Skeletal muscle satellite cell (primary cell): ENCODE data around the gene KCNIP3.

Source experiments
- H3K27me3 ChIP-seq: 2 replicates; pipeline ENCODE4 v1.7.0; 2013; ENCODE audit warnings: low read length; ENCODE audit not compliant: control insufficient read depth, insufficient read depth
- H3K36me3 ChIP-seq: 2 replicates; pipeline ENCODE4 v1.7.0; 2013; ENCODE audit warnings: mild to moderate bottlenecking, control low read depth, low read length; ENCODE audit not compliant: insufficient read depth
- H3K4me1 ChIP-seq: 2 replicates; pipeline ENCODE4 v1.7.0; 2013; ENCODE audit warnings: low read length; ENCODE audit not compliant: control insufficient read depth, insufficient read depth
- H3K4me2 ChIP-seq: 2 replicates; pipeline ENCODE4 v1.7.0; 2013; ENCODE audit warnings: mild to moderate bottlenecking, low read length
- H3K4me3 ChIP-seq: 2 replicates; pipeline ENCODE4 v1.7.0; 2013; ENCODE audit warnings: low read length
- H3K9ac ChIP-seq: 2 replicates; pipeline ENCODE4 v1.7.0; 2013; ENCODE audit warnings: mild to moderate bottlenecking, low read depth, low read length, moderate library complexity
- H3K9me3 ChIP-seq: replicated peaks from 2 replicates; pipeline ENCODE4 v1.7.0; 2013; ENCODE audit warnings: mild to moderate bottlenecking, control low read depth, low read length

The KCNIP3 gene

DNA sequence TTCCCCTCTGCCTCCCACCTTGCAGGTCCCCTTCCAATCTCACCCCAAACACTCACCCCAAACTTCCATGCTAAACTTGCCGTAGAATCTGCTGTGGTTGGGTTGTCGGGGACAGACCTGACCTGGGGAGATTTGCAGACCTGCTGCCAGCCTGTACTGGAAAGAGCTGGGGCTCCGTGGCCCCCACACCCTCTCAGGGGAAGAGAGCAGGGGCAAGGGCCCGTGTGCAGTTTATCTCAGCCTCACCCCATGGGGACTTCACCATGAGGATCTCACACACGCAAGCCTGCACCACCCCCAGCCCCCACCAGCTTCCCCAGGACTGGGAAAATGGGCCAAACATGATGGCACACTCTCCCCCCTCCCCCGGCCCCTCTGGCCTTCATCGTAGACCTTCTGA, 30.7 kb downstream of the KCNIP3 start:
- H3K9me3 ChIP-seq: no peaks in the 10 kb centered on the region
- H3K4me2 ChIP-seq: no peak overlapping the region
- H3K9ac ChIP-seq: no peak overlapping the region
- peaks cover 10% of the 10 kb centered on the region for H3K27me3 ChIP-seq
- H3K4me3 ChIP-seq: no peak overlapping the region
- H3K4me1 ChIP-seq: no peaks in the 10 kb centered on the region
- H3K36me3 ChIP-seq: no peaks in the 10 kb centered on the region

DNA sequence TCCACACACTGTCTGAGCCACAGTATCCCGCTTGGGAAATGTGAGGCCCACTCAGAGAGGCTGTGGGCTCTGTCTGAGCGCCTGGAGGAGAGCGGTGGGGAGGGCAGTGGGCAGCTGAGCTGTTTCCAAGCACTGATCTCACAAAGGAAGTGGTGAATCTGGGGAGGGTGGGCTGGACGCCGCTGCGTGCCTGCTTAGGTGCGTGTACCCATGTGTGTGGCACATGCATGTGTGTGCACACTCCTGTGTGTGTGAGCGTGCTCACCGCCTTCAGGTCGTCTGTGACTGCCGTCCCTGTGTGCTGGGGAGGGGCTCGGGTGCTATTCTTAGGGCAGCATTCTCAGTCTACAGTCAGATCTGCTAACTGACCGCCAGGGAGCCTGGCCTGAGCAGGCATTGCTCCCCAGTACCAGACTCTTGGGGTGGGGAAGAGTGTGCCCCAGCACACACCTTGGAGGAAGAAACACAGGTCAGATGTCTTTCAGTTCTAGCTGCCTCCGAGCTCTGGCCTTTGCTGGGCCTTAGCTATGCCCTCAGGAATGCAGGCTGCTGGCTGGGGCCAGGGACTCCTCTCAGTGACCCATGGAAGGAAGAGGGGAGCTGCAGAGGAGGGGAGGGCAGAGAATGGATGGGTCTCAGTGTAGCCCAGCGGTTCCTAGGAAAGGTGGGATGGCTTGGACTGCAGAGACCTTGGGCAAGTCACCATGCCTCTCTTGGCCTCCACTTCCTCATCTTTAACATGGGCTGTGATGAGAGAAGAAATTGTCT, 31.4 kb downstream of the KCNIP3 start:
- Histone ChIP-seq H3K4me3 (no peak overlapping the region), H3K36me3 (no peaks in the 10 kb centered on the region), H3K4me1 (peaks cover 3% of the 10 kb centered on the region), H3K27me3 (peaks cover 10% of the 10 kb centered on the region), H3K4me2 (no peak overlapping the region), H3K9ac (no peak overlapping the region), H3K9me3 (no peaks in the 10 kb centered on the region)

DNA sequence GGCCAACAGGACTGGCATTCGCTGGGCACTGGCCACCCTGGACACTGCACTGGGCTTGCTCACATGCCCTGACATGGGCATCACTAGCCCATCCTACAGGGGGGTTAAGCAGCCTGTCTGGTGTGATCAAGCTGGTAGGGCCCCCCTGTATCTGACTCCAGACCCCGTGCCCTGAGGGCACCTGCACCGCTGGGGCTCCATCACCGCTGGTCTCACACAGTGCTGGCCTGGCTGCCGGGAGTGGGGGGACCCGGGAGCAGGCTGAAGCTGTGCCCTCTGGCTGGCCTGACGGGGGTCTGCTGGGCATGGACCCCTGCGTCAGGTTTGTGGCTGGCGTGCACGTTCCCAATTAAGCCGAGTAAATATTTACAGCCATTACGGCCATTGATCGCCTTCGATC, 32.3 kb downstream of the KCNIP3 start:
- Histone ChIP-seq H3K4me2 (no peak overlapping the region), H3K4me3 (no peak overlapping the region), H3K27me3 (peaks cover 10% of the 10 kb centered on the region), H3K9ac (no peak overlapping the region), H3K36me3 (no peaks in the 10 kb centered on the region), H3K9me3 (no peaks in the 10 kb centered on the region), H3K4me1 (peaks cover 10% of the 10 kb centered on the region)

DNA sequence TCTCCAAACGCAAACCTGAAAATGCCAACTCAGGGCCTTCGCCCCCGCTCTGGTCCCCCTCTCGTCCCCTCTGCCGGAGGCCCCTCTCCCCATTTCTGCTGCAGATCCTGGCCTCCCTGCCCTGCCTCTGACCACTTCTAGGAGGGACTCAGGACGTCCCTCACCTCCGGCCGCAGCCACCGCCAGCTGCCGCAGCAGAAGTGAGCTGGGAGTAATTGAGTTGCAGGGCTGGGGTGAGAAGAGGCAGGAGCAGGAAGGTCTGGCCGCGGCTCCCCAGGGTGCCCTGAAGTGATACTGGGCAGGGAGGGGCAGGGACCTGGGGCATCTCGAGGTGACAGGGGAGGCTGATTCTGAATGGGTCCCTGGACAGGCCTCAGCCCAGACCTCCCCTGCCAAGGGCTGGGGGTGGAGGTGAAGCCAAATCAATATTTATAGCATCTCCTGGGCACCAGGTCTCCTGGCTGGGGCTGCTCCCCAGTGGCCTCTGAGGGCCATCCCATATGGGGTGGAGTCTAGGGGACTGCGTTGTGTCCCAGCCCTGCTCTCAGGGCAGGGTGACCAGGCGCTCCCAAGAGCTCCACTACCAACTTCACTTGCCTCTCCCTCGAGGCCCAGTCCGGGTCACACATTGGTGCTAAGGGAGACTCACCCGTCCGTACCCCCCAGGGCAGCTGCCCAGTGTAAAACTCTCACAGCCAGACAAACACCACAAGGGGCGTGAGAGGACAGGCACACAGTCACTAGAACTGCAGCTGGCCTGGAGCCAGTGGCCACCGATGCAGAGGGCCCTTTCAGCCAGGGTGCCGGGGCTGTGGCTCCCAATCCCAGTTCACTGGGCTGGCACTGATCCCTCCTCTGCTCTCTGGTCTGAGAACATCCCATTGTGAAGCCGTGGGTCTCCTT, 33.0 kb downstream of the KCNIP3 start:
- no peak overlapping the region for H3K4me2 ChIP-seq
- H3K9ac ChIP-seq: no peak overlapping the region
- no peaks in the 10 kb centered on the region for H3K36me3 ChIP-seq
- peaks cover 10% of the 10 kb centered on the region for H3K27me3 ChIP-seq
- no peak overlapping the region for H3K4me3 ChIP-seq
- peaks cover 6% of the 10 kb centered on the region for H3K9me3 ChIP-seq
- H3K4me1 ChIP-seq: peaks cover 18% of the 10 kb centered on the region

DNA sequence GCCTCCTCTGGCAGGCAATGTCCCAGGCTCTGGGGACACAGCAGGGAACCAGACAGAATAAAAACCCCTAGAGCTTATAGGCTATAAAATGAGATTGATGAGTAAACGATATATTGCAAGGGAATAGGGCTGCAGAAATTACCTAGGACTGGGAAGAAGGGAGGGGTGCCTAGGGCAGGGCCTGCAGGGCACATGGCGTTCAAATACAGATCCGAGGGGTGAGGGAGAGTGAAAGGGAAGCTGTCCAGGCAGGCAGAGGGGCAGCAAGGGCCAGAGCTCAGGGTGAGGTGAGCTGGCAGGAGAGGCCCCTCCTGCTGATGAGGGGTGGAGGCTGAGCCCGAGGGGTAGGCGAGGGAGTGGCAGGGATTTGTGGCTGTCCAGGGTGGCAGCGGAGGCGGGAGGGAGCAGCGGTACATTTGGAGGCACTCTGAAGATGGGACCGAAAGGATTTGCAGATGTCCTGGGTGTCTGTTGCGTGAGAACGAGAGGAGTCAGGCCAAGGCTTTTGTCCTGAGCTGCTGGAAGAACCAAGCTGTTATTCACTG, 33.7 kb downstream of the KCNIP3 start:
- Histone ChIP-seq H3K9me3 (peaks cover 6% of the 10 kb centered on the region), H3K4me1 (peaks cover 20% of the 10 kb centered on the region), H3K4me3 (no peak overlapping the region), H3K27me3 (peaks cover 10% of the 10 kb centered on the region), H3K9ac (no peak overlapping the region), H3K36me3 (no peaks in the 10 kb centered on the region), H3K4me2 (no peak overlapping the region)

DNA sequence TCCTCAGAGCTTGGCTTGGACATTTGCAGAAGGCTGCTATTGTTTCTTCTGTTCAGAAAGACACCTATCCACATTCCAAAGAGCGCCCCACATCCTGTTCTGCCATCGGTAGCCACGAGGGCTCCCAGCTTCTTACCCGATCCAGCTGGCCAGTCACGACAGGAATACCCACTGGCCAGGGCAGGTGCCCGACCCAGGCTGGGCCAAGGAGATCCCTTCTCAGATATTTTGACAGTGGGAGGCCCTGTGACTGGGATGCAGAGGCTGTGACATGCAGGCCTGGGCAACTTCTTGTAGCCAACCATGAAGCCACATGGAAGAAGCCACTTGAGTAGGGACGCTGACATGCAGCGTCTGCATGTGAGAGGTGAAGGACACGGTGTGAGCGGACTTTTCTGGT, 34.5 kb downstream of the KCNIP3 start:
- Histone ChIP-seq H3K36me3 (no peaks in the 10 kb centered on the region), H3K4me2 (no peak overlapping the region), H3K27me3 (peaks cover 10% of the 10 kb centered on the region)

DNA sequence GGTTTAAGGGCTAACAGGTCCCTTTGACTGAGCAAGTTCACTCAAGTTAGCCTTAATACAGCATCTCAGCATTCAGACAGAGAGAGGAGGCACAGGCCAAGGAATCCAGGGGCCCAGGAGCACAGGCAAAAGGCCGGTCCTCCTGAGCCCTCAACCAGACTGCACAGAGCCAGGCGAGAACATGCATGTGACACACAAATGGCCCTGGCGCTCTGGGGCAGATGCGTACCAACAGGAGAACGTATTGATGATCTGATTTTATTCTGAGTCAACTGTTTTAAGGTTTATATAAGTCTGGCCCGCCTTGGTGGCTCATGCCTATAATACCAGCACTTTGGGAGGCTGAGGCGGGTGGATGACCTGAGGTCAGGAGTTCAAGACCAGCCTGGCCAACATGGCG, 34.9 kb downstream of the KCNIP3 start:
- peaks cover 6% of the 10 kb centered on the region for H3K9me3 ChIP-seq
- no peak overlapping the region for H3K4me2 ChIP-seq
- no peak overlapping the region for H3K4me3 ChIP-seq
- H3K4me1 ChIP-seq: peaks cover 20% of the 10 kb centered on the region
- no peak overlapping the region for H3K9ac ChIP-seq
- peaks cover 11% of the 10 kb centered on the region for H3K27me3 ChIP-seq
- no peaks in the 10 kb centered on the region for H3K36me3 ChIP-seq

More for the DNA sequence above, 34.5 kb downstream of the KCNIP3 start:
- peaks cover 6% of the 10 kb centered on the region for H3K9me3 ChIP-seq
- peaks cover 20% of the 10 kb centered on the region for H3K4me1 ChIP-seq
- H3K9ac ChIP-seq: no peak overlapping the region
- no peak overlapping the region for H3K4me3 ChIP-seq

DNA sequence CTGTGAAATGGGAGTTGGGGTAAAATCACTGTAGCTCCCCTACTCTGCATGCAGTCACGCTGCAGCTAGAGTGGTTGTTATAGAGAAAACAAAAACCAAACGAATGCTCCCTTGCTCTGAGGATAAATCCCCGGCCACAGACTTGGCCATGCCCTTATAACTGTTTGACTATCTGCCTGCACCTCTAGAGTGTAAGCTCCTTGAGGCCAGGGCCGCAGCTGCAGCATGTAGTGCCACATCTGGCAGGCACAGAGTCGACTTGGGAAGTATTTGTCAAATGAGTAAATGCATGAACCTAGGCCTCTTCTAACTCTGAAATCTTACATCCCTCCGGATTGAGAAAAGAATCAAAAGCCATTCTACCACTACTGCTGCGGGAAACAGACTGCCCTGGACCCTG, 35.9 kb downstream of the KCNIP3 start:
- H3K4me1 ChIP-seq: peaks cover 20% of the 10 kb centered on the region
- H3K27me3 ChIP-seq: peaks cover 13% of the 10 kb centered on the region
- H3K9ac ChIP-seq: no peak overlapping the region
- H3K9me3 ChIP-seq: peaks cover 6% of the 10 kb centered on the region
- H3K36me3 ChIP-seq: no peaks in the 10 kb centered on the region
- no peak overlapping the region for H3K4me2 ChIP-seq
- no peak overlapping the region for H3K4me3 ChIP-seq

DNA sequence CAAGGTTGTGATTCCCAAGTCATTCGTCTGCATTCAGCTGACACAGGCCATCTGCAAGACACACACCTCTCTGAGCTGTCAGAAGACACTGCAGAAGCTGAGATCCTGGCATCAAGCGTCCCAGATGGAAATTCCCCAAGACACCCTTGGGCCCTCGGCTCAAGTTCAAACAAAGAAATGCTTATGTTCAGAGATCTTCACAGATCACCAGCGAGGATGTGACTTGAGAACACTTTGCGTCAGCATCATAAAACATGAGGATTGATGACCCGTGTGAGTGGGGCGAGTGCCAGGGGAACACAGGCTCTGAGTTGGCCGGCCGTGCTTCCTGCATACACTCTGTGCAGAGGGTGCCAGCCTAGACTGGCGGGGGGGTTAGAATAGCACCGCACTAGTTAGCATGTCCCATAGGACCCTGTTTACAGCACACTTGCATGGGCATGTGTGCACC, 36.8 kb downstream of the KCNIP3 start:
- peaks cover 20% of the 10 kb centered on the region for H3K4me1 ChIP-seq

DNA sequence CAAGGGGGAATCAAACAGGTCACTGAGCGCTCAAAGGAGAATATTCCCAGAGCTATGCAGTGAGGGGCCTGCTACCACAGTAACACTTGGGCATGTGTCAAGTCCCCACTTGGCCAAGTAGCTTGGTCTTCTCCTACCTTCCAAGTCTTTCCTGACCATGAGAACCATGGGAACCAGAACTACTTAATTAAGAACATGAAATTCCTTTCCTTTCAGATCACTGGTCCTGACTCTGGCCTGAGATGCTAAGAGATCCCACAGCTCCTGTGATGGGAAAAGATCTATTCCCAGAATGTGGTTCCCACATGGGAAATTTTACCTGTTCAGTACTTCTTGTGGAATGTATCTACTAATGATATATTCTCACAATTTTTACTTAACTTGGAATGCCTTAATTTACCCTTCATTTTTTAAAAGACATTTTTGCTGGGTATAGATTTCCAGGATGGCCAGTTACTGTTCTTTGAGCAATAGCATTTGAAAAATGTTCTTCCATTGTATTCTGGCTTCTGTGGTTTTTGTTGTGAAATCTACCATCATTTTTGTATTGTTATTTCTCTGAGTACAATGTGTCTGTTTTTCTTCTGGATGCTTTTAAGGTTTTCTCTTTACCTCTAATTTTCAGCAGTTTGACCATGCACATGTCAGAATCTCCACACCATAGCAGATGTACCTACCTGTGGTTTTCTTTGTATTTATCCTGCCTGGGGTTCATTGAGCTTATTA, 37.9 kb downstream of the KCNIP3 start:
- no peak overlapping the region for H3K9ac ChIP-seq
- peaks cover 20% of the 10 kb centered on the region for H3K4me1 ChIP-seq
- peaks cover 14% of the 10 kb centered on the region for H3K27me3 ChIP-seq
- peaks cover 6% of the 10 kb centered on the region for H3K9me3 ChIP-seq
- H3K36me3 ChIP-seq: no peaks in the 10 kb centered on the region
- no peak overlapping the region for H3K4me2 ChIP-seq
- H3K4me3 ChIP-seq: no peak overlapping the region

More for the DNA sequence above, 36.8 kb downstream of the KCNIP3 start:
- H3K4me3 ChIP-seq: no peak overlapping the region
- H3K36me3 ChIP-seq: no peaks in the 10 kb centered on the region
- H3K9ac ChIP-seq: peak overlapping the region; percentile 10
- H3K27me3 ChIP-seq: peaks cover 12% of the 10 kb centered on the region
- peaks cover 6% of the 10 kb centered on the region for H3K9me3 ChIP-seq
- peak overlapping the region; percentile 44 for H3K4me2 ChIP-seq

DNA sequence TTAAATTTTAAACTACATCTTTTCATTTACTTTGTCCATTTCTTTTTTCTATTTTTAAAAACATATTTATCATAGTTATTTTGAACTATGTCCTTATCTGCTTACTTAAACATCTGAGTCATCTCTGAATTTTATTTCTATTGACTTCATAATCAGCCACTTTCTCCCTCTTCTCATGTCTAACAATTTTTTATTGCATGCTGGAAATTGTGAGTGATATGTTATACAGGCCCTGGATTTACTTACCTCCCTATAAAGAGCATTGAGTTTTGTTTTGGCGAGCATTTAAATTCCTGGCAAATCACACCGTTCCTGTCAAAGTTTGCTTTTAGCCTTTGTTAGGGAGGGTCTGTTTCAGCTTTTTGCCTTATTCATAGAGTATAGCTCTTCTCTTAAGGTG, 39.3 kb downstream of the KCNIP3 start:
- H3K27me3 ChIP-seq: peaks cover 28% of the 10 kb centered on the region
- H3K4me3 ChIP-seq: no peak overlapping the region
- no peak overlapping the region for H3K9ac ChIP-seq
- H3K4me1 ChIP-seq: peaks cover 20% of the 10 kb centered on the region
- no peaks in the 10 kb centered on the region for H3K36me3 ChIP-seq
- peaks cover 6% of the 10 kb centered on the region for H3K9me3 ChIP-seq
- no peak overlapping the region for H3K4me2 ChIP-seq
